ENCODE measurements around the gene OR4C3. TPM values are rescaled to one million over a fixed set of nuclear protein-coding genes. Genes with fewer than 3 reads are reported as not detected.
"Not testable (repeated sequence)": the region's sequence is repeated elsewhere in the genome, so short reads cannot be mapped to it uniquely, and the experiment has no call there.

The OR4C3 gene
- total and polyA plus RNA-seq, 2 donors from 2014 or later: not detected

- TF ChIP-seq CTCF (IDR thresholded peaks at IDR 0.05; ENCODE audit: borderline replicate concordance, extremely low read depth, insufficient read depth): no peak
- Histone ChIP-seq H3K4me3 (ENCODE audit: low read length in 3 of 3) (no peak overlapping the region), H3K27me3 (ENCODE audit: control insufficient read depth, insufficient read depth, low read length) (no peaks in the 10 kb centered on the region), H3K27ac (ENCODE audit: low read depth in 2 of 2, low read length in 2 of 2) (no peak overlapping the region), H3K9ac (ENCODE audit: low read length in 3 of 3) (no peak overlapping the region), H3K9me3 (ENCODE audit: control insufficient read depth in 2 of 3, insufficient read depth in 1 of 3, low read length in 3 of 3) (no peaks in the 10 kb centered on the region), H3K36me3 (ENCODE audit: control insufficient read depth in 2 of 3, insufficient read depth in 3 of 3, low read length in 3 of 3) (no peaks in the 10 kb centered on the region), H3K4me1 (ENCODE audit: control insufficient read depth in 2 of 3, insufficient read depth in 2 of 3, low read depth in 1 of 3, low read length in 3 of 3) (no peaks in the 10 kb centered on the region)
- no peak for FAIRE-seq
- DNase-seq: no peak
- intact Hi-C loops (cut with DNase I): no loop called here
Observed at GRCh38 chr11:48341466-48341865, 16.7 kb downstream of the OR4C3 start.

- H3K9ac ChIP-seq (ENCODE audit: low read length in 3 of 3); H3K4me3 ChIP-seq (ENCODE audit: low read length in 3 of 3); DNase-seq; H3K9me3 ChIP-seq (ENCODE audit: control insufficient read depth in 2 of 3, insufficient read depth in 1 of 3, low read length in 3 of 3); H3K4me1 ChIP-seq (ENCODE audit: control insufficient read depth in 2 of 3, insufficient read depth in 2 of 3, low read depth in 1 of 3, low read length in 3 of 3); H3K36me3 ChIP-seq (ENCODE audit: control insufficient read depth in 2 of 3, insufficient read depth in 3 of 3, low read length in 3 of 3); FAIRE-seq; H3K27me3 ChIP-seq (ENCODE audit: control insufficient read depth, insufficient read depth, low read length); H3K27ac ChIP-seq (ENCODE audit: low read depth in 2 of 2, low read length in 2 of 2); intact Hi-C loops (cut with DNase I): not testable (repeated sequence)
Observed at GRCh38 chr11:48342505-48342904, 17.8 kb downstream of the OR4C3 start.

GRCh38 chr11:48346286-48346685, 21.6 kb downstream of the OR4C3 start:
- H3K27ac ChIP-seq (ENCODE audit: low read depth in 2 of 2, low read length in 2 of 2); H3K36me3 ChIP-seq (ENCODE audit: control insufficient read depth in 2 of 3, insufficient read depth in 3 of 3, low read length in 3 of 3); H3K4me3 ChIP-seq (ENCODE audit: low read length in 3 of 3); H3K9me3 ChIP-seq (ENCODE audit: control insufficient read depth in 2 of 3, insufficient read depth in 1 of 3, low read length in 3 of 3); H3K9ac ChIP-seq (ENCODE audit: low read length in 3 of 3); H3K27me3 ChIP-seq (ENCODE audit: control insufficient read depth, insufficient read depth, low read length); DNase-seq; FAIRE-seq; H3K4me1 ChIP-seq (ENCODE audit: control insufficient read depth in 2 of 3, insufficient read depth in 2 of 3, low read depth in 1 of 3, low read length in 3 of 3); intact Hi-C loops (cut with DNase I): not testable (repeated sequence)

DNA sequence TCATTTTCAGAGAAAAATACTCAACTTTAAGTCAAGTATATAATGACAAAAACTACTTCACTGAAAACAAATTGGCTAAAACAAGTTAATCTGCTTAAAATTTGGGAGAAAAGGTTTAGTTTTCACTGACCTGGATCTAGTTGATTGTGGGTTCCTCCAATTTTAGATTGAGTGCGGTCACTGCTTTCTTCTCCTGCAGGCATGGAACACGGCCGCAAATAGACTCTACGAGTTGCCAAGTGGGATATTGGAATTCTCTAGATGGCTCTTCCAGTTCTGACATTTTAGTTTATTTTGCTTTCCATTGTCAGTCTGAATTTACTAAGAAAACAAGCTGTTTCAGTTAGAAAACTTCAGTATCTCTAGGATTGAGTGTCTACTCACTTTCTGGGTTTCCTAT, 29.3 kb downstream of the OR4C3 start:
- Histone ChIP-seq H3K27ac (ENCODE audit: low read depth in 2 of 2, low read length in 2 of 2) (no peak overlapping the region), H3K36me3 (ENCODE audit: control insufficient read depth in 2 of 3, insufficient read depth in 3 of 3, low read length in 3 of 3) (no peaks in the 10 kb centered on the region), H3K4me1 (ENCODE audit: control insufficient read depth in 2 of 3, insufficient read depth in 2 of 3, low read depth in 1 of 3, low read length in 3 of 3) (no peaks in the 10 kb centered on the region), H3K9me3 (ENCODE audit: control insufficient read depth in 2 of 3, insufficient read depth in 1 of 3, low read length in 3 of 3) (peaks cover 0 to 4% (median 0%) of the 10 kb centered on the region in 3 donors), H3K27me3 (ENCODE audit: control insufficient read depth, insufficient read depth, low read length) (no peaks in the 10 kb centered on the region), H3K4me3 (ENCODE audit: low read length in 3 of 3) (no peak overlapping the region), H3K9ac (ENCODE audit: low read length in 3 of 3) (no peak overlapping the region)
- DNase-seq (no peak), FAIRE-seq (no peak)
- TF ChIP-seq CTCF (IDR thresholded peaks at IDR 0.05; ENCODE audit: borderline replicate concordance, extremely low read depth, insufficient read depth): no peak
- intact Hi-C loops (cut with DNase I): no loop called here

DNA sequence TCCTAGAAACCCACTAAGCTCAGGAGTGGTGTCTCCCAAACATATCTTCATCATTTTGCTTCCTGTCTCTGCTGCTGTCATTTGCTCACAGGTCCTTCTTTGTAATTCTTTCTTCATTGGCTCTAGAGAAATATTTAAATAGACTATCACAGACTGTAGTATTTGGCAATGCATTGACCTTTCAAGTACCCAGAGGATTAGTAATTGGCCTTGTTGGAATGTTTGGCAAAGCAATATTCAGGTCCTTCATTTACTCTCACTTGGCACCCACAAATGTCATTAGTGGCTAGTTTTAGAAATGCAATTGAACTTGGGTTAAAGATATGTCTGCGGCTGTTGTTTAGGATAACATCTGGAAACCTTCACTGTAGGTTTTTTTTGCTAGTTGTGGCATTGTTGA, 30.0 kb downstream of the OR4C3 start:
- TF ChIP-seq CTCF (IDR thresholded peaks at IDR 0.05; ENCODE audit: borderline replicate concordance, extremely low read depth, insufficient read depth): no peak
- H3K4me3 ChIP-seq (ENCODE audit: low read length in 3 of 3): no peak overlapping the region
- no peak overlapping the region for H3K9ac ChIP-seq (ENCODE audit: low read length in 3 of 3)
- H3K9me3 ChIP-seq (ENCODE audit: control insufficient read depth in 2 of 3, insufficient read depth in 1 of 3, low read length in 3 of 3): peaks cover 0 to 5% (median 0%) of the 10 kb centered on the region in 3 donors
- H3K36me3 ChIP-seq (ENCODE audit: control insufficient read depth in 2 of 3, insufficient read depth in 3 of 3, low read length in 3 of 3): no peaks in the 10 kb centered on the region
- FAIRE-seq (no peak), DNase-seq (no peak)
- no peaks in the 10 kb centered on the region for H3K4me1 ChIP-seq (ENCODE audit: control insufficient read depth in 2 of 3, insufficient read depth in 2 of 3, low read depth in 1 of 3, low read length in 3 of 3)
- H3K27me3 ChIP-seq (ENCODE audit: control insufficient read depth, insufficient read depth, low read length): no peaks in the 10 kb centered on the region
- intact Hi-C loops (cut with DNase I): no loop called here
- no peak overlapping the region for H3K27ac ChIP-seq (ENCODE audit: low read depth in 2 of 2, low read length in 2 of 2)

DNA sequence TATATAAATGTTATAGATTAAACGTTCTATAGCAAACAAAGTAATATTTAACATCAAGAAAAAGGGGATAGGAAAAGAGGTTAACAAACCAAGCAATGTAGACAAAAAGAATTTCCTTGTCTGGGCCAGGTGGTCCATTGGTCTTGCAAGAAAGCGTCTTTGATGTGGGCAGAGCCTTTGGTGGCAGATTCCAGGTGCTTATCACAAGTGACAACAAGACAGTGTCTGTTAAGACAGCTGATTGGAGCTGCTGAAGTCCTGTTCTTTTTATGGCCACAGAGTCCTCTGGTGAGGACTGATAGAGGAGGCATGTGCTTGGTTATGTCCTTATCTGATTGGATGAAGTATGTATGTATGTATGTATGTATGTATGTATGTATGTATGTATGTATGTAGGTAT, 36.6 kb downstream of the OR4C3 start:
- FAIRE-seq; DNase-seq; H3K9me3 ChIP-seq (ENCODE audit: control insufficient read depth in 2 of 3, insufficient read depth in 1 of 3, low read length in 3 of 3); H3K36me3 ChIP-seq (ENCODE audit: control insufficient read depth in 2 of 3, insufficient read depth in 3 of 3, low read length in 3 of 3); H3K4me3 ChIP-seq (ENCODE audit: low read length in 3 of 3); intact Hi-C loops (cut with DNase I); H3K9ac ChIP-seq (ENCODE audit: low read length in 3 of 3); H3K27me3 ChIP-seq (ENCODE audit: control insufficient read depth, insufficient read depth, low read length); H3K4me1 ChIP-seq (ENCODE audit: control insufficient read depth in 2 of 3, insufficient read depth in 2 of 3, low read depth in 1 of 3, low read length in 3 of 3); H3K27ac ChIP-seq (ENCODE audit: low read depth in 2 of 2, low read length in 2 of 2): not testable (repeated sequence)

Data from kidney (tissue), 14 donors.